SW 1271 (cell line): ENCODE measurements around the gene TRAF3.
"Not testable (repeated sequence)": the region's sequence is repeated elsewhere in the genome, so short reads cannot be mapped to it uniquely, and the experiment has no call there.

ENCODE experiments used
- DNase-seq, 2 experiments: peaks; one replicate each; lab custom pipeline; 2025; lab: John Stamatoyannopoulos, UW

TRAF3 gene

DNA sequence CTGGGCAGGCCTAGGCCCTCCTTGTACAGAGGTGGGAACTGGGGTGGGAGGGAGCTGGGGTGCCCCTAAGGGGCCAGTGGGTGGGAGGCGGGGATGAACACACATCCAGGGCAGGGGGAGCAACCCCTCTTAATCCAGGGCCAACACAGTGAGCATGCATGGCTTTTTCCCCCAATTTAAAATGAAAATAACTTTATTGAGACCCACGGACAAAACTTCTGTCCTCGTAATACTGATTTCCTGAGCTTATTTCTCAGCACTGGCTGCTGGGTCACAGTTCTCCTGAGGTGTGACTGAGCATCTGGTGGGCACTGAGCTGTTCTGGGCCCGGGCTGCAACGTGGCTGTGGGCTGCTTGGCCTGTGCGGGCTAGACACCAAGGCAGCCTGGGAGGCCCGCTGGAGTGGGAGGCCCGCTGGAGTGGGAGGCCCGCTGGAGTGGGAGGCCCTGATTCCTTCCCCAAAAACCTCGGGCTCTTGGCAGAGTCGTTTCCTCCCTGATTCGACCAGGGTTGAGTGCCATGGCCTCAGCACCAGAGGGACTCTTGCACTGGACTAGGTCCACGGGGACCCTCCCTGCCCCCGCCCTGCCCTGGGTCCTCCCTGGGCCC is 24.9 kb upstream of the TRAF3 start:
- no peak for DNase-seq

DNA sequence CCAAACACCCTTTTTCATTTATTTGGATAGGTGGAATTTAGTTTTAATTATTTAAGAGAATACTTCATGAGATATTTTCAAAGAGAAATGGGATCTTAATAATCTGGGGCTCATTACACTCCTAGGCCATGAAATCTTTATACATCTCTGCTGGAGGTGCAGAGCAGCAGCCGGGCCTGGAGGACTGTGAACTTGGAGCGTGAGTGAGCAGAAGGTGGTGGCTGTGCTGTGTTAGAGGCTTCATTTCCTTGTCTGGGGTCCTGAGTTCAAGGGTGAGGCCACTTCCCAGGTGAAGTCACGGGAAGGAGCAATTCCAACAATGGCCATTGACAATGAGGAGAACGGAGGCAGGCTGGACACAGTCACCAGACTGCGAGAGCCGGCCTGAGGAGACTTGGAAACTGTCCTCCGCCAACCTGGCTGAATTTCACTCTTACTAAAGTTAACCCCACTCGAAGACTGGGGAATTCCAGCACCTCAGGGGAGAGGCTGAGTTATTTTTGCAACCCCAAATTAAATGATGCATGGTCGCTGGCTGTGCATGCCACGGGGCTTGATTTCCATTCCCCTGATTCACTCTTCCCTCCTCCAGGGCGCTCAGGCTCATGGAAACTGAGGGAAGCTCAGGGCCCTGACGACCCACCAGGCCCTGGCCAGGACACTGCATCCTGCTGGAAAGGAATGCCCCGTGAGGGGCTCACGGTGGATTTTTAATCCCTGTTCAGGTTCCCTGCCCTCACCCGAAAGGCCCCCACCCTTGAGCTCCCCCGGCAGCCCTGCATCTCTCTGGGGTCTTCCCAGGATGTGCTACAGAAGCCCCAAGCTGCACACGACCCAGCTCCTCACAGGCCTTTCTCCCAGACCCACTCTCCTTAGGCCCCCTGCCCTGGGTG is 22.6 kb upstream of the TRAF3 start:
- no peak for DNase-seq

DNA sequence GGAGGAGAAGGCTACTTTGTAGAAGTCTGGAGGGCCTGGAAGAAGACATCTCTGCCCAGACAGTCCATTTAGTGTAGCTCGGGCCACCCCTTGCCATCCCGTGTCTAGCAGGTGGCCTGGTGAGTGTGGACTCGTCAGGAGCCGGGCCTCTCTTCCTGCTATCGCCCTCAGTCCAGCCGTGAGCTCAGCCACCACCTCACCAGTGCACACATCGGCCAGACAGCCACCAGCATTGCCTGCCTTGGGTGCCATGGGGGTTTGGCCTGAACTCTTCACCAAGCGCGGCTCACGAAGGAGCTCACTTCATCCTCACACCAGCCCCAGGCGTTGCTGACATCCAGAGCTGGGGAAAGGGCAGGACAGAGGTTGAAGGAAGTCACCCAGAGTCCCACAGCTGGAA is 19.6 kb upstream of the TRAF3 start:
- no peak for DNase-seq

DNA sequence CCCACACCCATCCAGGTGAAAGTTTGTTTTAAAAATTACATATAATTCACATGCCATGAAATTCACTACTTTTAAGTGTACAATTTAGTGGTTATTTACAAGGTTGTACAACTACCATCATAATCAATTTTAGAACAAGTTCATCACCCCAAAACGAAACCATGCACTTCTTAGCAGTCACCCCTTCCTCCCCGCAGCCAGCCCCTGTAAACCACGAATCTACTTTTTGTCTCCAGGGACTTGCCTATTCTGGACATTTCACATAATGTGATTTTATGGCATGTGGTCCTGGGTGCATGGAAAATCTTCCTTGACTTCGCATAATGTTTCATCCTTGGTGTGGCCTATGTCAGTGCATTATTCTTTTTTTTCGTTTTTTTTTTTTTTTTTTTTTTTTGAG is 19.2 kb upstream of the TRAF3 start:
- DNase-seq = no peak

DNA sequence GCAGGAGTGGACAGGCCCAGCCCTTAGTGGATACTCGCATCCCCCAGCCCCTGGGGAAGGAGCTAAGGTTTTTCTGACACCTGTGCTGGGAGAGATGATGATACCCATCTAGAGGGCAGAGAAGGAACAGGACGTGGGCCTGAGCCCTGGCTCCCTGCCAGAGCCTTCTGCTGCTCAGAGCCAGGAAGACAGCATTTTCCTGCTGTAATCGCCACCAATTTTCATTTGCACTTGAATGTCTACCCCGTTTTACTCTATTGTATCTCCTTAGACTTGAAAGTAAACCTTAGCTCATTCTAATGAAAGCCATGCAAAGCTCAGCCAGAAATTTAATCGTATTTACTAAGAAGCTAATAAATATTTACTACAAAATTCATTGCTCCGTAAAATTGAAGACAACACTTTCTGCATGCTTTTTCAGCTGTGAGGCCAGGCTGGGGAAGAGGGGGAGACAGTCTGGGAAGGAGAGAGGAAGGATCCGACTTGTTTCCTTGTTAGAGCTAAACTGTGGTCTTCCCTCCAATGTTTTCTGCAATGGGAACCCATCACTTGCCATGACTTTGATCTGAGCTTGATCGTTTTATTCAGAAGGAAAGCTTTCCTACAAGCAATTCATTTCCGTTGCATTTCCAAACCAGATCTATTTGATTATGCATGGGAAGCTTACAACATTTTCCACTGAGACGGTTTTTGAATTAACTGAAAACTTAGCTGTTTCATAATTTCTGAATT is 17.6 kb upstream of the TRAF3 start:
- DNase-seq = no peak

DNA sequence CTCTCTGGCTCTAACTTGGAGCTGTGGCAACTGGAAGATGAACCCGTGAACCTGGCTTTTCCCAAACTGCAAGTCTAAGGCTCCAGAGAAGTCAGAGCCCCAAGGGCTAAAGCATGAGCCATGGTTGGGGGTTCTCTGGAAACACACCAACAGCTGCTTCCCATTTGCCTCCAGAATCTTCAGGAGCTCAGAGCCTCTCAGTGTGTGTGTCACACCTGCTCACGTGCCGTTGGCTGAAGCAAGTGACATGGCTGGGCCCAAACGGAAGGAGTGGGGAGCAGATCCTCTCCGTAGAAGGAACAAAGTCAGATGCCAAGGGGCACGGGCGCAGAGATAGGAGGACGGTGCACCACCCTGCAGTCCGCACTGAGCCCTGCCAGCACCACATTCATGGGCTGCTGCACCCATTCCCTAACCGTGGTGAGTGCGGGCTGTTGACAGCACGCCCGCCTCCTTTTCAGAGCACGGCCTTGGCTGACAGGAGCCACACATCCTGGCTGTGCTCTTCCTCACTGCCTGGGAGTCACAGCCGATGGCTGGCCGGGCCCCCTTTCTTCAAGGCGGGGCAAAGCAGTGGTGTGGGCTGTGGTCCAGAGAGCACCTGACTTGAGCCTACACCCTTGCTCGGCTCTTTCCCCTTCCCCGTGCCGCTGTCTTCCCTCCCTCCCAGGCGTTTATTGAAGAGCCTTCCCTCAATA is 16.6 kb upstream of the TRAF3 start:
- no peak for DNase-seq

DNA sequence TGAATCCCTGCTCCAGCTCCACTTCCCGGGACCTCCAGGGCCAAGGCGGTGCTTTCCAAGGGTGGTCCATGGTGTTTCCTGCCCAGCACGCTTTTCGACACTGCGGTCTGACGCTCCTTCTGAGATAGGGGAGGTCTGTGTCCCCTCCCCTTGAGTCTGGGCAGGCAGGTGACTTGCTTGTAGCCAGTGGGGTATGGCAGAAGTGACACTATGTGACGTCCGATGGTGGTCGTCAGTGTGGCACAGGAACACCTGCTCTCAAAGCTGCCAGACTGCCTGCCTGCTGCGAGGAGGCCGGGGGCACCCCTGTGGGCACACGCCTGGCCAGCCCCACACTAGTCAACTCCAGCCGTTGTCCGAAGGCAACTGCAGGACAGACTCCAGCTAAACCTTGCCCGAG is 16.0 kb upstream of the TRAF3 start:
- DNase-seq = no peak

DNA sequence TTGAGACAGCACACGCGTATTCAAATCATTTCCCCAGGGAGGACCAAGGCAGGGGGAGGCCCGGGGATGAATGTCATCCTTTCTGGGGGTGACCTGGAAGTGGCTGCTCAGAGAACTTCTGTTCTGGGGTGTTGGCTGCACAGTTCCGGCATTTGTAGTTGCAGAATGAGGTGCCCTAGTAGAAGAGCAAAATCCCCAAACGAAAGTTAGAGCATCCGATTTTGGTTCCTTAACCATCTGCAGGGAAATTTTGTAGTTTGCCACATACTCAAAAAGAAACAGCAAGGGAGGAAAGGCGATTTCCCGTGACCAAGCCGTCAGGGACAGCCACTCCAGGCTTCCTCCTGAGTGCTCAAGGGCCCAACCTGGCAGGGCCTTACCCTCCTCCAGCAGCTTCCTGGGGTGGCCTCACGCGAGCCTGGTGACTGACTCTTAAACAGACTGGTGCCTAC is 13.0 kb upstream of the TRAF3 start:
- no peak for DNase-seq

DNA sequence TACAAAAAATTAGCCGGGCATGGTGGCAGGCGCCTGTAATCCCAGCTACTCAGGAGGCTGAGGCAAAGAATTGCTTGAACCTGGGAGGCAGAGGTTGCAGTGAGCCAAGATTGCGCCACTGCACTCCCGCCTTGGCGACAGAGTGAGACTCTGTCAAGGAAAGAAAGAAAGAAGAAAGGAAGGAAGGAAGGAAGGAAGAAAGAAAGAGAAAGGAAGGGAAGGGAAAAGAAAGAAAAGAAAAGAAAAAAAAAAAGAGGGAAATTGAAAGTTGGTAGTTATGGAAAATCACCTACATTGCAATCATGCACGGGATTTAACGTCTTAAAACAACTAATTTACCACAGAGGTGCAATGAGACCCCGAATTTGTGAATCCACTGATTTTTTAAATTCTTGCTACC is 11.5 kb upstream of the TRAF3 start:
- not testable (repeated sequence) for DNase-seq

DNA sequence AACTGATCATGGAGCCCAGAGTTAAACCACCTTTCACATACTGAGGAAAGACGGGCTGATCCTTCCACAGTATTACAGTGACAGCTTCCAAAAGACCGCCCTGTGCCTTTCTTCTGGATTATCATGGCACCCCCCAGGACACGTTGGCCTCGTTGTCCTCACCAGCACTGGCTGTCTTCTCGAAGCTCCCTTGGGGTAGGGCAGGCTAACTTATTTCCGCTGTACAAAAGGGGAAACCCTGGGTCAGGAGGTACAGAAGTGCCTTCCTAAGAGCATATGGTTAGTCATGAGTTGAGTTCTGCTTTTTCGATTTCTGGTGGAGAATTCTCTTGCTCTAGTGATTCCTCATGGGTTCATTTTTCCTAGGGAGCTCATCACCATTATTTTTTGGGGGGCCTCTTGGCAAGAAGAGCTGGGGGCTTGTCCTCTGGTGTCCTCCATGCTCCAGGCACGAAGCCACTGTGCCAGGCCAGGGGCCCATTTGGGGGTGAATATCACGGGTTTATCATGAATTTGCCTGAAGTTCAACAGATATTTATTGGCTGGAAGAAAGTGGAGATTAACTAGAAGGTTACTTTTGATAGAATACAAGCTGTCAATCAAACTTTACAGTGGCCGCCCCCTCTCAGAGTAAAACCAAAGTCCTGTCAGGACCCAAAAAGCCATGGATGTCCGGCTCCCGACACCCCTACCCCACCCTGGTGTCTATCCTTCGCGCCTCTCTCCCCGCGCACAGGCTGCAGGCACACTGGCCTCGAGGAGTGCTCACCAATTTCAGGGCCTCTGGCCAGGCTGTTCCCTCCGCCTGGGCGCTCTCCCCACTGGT is 8.8 kb upstream of the TRAF3 start:
- no peak for DNase-seq

DNA sequence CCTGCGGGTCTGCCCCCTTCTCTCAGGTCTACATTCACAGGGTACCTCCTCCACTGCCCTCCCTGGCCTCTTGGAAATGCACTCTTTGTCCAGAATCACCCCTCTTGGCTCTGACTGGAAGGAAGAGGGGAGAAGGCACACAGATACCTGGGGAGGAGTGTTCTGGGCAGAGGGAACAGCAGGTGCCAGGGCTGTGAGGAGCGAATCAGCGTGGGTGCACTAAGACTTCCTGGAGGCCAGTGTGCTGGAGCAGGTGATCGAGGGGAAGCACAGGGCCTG is 8.3 kb upstream of the TRAF3 start:
- DNase-seq = no peak

DNA sequence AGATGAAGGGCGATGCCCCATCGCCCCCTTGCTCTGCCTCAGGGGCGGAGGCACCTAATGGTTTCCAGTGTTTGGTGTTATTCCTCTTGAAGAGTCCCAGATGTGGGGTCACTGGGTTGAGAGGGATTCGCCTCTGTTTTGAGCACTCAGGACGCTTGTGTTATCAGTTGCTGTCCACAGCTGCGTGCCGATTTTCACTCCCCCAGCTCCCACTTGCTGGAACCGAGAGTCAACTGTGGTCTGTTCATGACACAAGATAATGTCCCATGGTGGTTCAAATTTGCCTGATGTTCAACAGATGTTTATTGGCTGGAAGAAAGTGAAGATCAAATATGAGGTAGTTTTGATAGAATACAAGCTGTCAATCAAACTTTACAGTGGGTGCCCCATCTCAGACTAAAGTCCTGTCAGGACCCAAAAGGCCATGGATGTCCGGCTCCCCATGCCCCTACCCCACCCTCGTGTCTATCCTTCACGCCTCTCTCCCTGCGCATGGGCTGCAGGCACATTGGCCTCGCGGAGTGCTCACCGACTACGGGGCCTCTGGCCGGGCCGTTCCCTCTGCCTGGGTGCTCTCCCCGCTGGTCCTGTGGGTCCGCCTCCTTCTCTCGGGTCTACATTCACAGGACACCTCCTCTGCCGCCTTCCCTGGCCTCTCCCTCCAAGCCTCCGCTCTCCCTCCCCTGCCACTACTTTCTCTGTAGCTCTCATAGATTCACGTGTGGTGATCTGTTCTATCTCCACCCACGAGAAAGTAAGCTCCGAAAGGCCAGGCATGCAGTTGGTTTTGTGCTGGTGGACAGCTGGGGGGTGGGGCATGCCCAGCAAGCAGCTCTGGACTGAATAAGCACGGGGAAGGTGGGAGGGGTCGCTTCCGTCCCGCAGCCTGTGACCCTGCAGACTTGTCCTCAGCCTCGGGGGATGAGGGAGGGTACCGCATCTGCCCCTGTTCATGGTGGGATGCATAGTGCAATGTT is 6.8 kb upstream of the TRAF3 start:
- no peak for DNase-seq

DNA sequence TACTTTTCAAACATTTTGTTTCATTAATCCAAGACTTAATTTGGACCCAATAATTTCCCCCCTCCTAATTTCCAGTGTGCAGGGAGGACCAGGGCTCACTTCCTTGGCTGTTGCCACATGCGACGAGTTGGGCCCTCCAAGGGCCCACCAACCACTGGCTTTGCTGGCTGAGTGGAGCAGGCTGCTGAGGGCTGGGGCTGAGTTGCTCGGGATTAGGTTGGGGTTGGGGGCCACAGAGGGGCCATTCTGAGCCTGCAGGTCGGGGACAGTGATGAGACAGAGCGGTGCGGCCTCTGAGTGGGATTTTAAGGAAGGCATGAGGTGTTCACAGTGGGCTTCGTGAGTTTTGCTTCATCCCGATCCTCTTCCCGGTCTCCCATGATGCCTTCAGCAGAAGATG is 6.1 kb upstream of the TRAF3 start:
- DNase-seq = no peak

DNA sequence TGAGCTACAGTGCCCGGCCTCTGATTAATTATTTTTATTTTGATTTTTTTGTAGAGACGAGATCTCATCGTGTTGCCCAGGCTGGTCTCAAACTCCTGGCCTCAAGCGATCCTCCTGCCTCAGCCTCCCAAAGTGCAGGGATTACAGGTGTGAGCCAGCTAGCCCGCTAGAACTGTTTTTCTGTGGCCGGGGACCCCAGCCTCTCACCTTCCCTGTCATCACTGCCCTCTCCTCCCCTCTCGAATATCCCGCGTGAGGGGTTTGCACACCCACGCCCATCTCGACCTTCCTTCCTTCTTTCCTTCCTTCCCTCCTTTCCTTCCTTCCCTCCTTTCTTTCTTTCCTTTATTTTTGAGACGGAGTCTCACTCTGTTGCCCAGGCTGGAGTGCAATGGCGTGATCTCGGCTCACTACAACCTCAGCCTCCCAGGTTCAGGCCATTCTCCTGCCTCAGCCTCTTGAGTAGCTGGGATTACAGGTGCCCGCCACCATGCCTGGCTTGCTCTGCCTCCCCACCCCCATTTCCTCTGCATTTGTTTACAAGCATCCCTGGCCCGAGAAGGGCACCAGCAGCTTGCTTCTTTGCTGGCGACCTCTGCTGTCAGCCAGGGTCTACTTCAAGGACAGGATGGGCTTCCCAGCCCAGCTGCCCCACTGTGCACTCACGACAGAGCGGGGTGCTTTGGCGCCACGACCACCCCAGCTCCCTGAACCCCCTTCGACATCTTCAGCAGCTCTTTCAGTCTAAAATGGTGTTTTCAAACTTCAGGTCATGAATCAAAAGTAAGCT is 4.3 kb upstream of the TRAF3 start:
- DNase-seq = peak in 1 of 2 experiments; percentile 19

DNA sequence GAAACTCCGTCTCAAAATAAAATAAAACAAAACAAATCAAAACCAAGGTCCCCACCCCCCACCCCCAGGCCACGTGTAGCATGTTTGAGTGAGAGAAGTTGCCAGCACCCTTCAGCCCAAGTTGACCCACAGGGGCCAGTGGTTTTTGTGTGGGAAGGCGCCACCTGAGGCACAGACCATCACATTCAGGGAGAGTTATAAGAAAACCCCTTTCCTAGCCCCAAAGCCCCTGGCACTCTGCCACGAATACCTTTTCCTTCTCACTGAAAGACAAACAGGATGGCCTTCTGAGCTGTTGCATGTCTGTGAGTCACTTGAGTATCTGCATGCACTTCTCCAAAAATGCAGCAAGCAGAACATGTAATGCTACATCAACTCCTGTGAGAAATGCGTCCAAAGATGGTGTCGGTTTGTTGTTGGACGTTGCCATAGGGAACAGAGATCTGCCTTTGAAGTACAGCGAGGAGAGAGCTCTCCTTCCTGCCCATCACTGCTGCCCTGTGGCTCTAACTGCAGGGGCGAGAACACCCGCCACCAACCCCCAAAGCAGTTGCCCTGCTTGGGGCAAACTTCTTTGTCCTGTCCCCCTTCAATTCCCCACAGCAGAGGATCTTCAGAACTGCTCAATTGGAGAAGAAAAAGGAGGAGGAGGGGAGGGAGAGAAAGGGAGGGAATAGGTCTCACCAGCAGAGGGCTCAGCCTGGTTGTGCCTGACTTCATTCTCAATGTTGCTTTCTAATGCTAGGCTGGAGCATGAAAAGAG is 2.7 kb upstream of the TRAF3 start:
- peak; percentile 35 to 69 for DNase-seq

DNA sequence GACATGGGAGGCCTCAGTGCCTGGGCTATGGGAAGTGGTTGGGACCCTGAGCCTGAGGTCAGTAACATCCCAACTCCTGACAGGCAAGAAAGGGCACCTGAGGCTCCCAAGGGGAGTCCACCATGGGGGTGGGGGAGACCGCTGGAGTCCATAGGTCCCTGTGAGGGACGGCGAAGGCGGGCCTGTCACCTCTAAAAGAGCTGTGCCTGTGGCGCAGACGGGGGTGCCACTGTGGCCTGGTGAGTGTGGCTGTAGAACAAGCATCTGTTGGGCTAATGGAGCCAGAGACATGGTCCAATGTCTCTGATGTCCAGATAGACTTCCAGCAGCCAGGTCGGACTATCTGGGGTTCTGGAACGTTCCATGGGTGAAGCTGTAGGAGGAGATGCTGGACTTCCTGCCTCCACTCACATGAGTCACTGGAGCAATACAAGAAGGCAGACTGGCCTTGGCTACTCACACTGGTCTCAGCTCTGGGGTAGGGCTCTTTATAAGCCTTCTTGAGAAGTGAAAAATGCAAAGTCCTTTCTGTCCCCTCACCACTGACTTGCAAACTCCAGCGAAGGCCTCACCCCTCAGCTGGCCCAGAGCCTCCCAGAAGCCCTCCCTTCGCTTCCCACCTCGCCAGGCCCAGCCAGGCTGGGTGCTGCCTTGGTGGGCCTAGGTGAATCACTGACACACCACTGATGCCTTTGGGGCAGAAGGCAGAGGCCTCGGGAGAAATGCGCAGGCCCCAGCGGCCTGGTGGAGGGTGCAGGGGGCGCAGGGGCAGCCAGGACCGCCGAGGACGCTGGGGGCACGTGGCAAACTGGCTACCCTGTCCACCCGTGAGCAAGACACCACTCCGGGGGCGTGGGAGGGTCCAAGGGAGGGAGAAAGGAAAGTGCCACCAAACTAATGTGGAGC is 1.1 kb upstream of the TRAF3 start:
- DNase-seq = peak; percentile 28 to 63

DNA sequence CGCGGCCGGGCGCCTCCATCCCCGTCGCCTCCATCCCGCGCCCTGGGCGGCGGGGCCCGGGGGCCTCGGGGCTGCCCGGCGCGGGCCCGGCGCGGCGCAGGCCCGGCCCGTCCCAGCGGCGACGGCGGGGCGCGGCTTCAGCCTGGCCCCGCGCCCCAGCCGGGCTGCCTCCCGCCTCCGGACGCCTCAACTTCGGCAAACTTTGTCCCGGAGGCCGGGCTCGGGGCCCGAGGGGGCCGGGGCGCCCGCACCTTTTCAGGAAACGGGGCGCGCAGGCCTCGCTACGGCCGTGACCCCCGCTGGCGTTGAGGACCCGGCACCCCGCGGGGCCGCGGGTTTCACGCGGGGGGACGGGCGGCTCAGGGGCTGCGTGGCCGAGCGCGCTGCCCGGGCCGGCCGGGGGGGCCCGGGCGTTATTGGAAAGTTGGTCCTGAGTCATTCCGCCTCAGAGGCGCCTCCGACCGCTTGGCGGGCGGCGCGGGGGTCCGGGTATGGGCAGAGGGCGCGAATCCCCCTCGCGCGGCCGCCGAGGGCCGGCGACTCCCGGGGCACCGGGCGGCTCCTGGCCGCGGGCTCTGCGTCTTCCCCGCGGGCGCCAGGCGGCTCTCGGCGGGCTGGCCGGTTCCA is 575 bp downstream of the TRAF3 start:
- DNase-seq = no peak
